HEK293 (cell line): Measurements from ENCODE around the gene TOP3B.
A peak's percentile ranks its signal among the peaks of the same experiment; 100 is the strongest.

Source experiments
- CTCF ChIA-PET: fragments of 350-600 bp; formaldehyde crosslinking; extraction: SDS; loops from one replicate; lab custom pipeline; 2021; ENCODE audit warnings: antibody characterized with exemption; lab: Yijun Ruan, JAX
- POLR2A ChIA-PET: fragments of 300-600 bp; formaldehyde crosslinking; extraction: SDS; loops from one replicate; lab custom pipeline; 2020; ENCODE audit warnings: antibody characterized with exemption, inconsistent platforms; lab: Yijun Ruan, JAX
- H3K27ac ChIP-seq: fragments of 200-500 bp; sonication (Bioruptor generic); 2 replicates; pipeline ENCODE4 v1.5.1; 2014; ENCODE audit warnings: low read depth, low read length, control low read depth, inconsistent platforms; ENCODE audit errors: extremely low read depth
- H3K36me3 ChIP-seq, 2 experiments: fragments of 200-500 bp in 1 of 2; sonication (Bioruptor generic) in 1 of 2; 1 replicate in 1 of 2; 2 replicates in 1 of 2; pipeline ENCODE4 v1.5.1; 2014 to 2017; ENCODE audit warnings: inconsistent platforms in 2 of 2, low read length in 2 of 2; ENCODE audit not compliant: control insufficient read depth in 2 of 2, insufficient read depth in 1 of 2
- H3K4me1 ChIP-seq: fragments of 200-500 bp; sonication (Bioruptor generic); 2 replicates; pipeline ENCODE4 v1.5.1; 2014; ENCODE audit warnings: mild to moderate bottlenecking, low read length, inconsistent platforms; ENCODE audit not compliant: control insufficient read depth, insufficient read depth
- H3K4me3 ChIP-seq: 2 replicates; pipeline ENCODE4 v1.5.1; 2011; ENCODE audit warnings: low read depth, mild to moderate bottlenecking, control low read depth, low read length, moderate library complexity
- H3K9me3 ChIP-seq: fragments of 200-500 bp; sonication (Bioruptor generic); 2 replicates; pipeline ENCODE4 v1.5.1; 2014; ENCODE audit warnings: low read depth, low read length, inconsistent platforms; ENCODE audit not compliant: control insufficient read depth, insufficient read depth
- EGR2 ChIP-seq: fragments of 450-650 bp; formaldehyde crosslinking; IDR thresholded peaks from 2 replicates; pipeline ENCODE4 v1.5.1; 2016; ENCODE audit warnings: low read depth, missing biosample characterization, missing genetic modification characterization
- GLI4 ChIP-seq: fragments of 450-650 bp; formaldehyde crosslinking; IDR thresholded peaks from 2 replicates; pipeline ENCODE4 v1.5.1; 2016; ENCODE audit warnings: missing biosample characterization, missing genetic modification characterization
- KLF8 ChIP-seq: fragments of 450-650 bp; formaldehyde crosslinking; IDR thresholded peaks from 2 replicates; pipeline ENCODE4 v1.5.1; 2016; ENCODE audit warnings: missing biosample characterization, missing genetic modification characterization
- RBAK ChIP-seq: fragments of 450-650 bp; formaldehyde crosslinking; IDR thresholded peaks from 2 replicates; pipeline ENCODE4 v1.5.1; 2016; ENCODE audit warnings: missing biosample characterization, missing genetic modification characterization
- SCRT2 ChIP-seq: fragments of 450-650 bp; formaldehyde crosslinking; IDR thresholded peaks from 2 replicates; pipeline ENCODE4 v1.5.1; 2016; ENCODE audit warnings: missing biosample characterization, missing genetic modification characterization
- ZFHX2 ChIP-seq: fragments of 450-650 bp; formaldehyde crosslinking; conservative IDR thresholded peaks from 2 replicates; pipeline ENCODE4 v1.5.1; 2016; ENCODE audit warnings: missing biosample characterization, missing genetic modification characterization
- ZIC2 ChIP-seq: fragments of 450-650 bp; formaldehyde crosslinking; IDR thresholded peaks from 2 replicates; pipeline ENCODE4 v1.5.1; 2016; ENCODE audit warnings: missing biosample characterization, missing genetic modification characterization
- ZNF175 ChIP-seq: fragments of 450-650 bp; formaldehyde crosslinking; IDR thresholded peaks from 2 replicates; pipeline ENCODE4 v1.5.1; 2016; ENCODE audit warnings: missing biosample characterization, missing genetic modification characterization
- ZNF2 ChIP-seq: fragments of 450-650 bp; formaldehyde crosslinking; IDR thresholded peaks from 2 replicates; pipeline ENCODE4 v1.5.1; 2016; ENCODE audit warnings: missing biosample characterization, missing genetic modification characterization
- ZNF354C ChIP-seq: fragments of 450-650 bp; formaldehyde crosslinking; IDR thresholded peaks from 2 replicates; pipeline ENCODE4 v1.5.1; 2016; ENCODE audit warnings: missing biosample characterization, missing genetic modification characterization, low read depth, borderline replicate concordance
- ZNF366 ChIP-seq: fragments of 450-650 bp; formaldehyde crosslinking; conservative IDR thresholded peaks from 2 replicates; pipeline ENCODE4 v1.5.1; 2016; ENCODE audit warnings: missing biosample characterization, missing genetic modification characterization
- ZNF501 ChIP-seq: fragments of 450-650 bp; formaldehyde crosslinking; IDR thresholded peaks from 2 replicates; pipeline ENCODE4 v1.5.1; 2016; ENCODE audit warnings: missing biosample characterization, missing genetic modification characterization
- ZNF510 ChIP-seq: fragments of 450-650 bp; formaldehyde crosslinking; IDR thresholded peaks from 2 replicates; pipeline ENCODE4 v1.5.1; 2018; ENCODE audit warnings: mild to moderate bottlenecking, missing genetic modification characterization, missing biosample characterization; ENCODE audit not compliant: insufficient replicate concordance
- ZNF529 ChIP-seq: fragments of 450-650 bp; formaldehyde crosslinking; IDR thresholded peaks from 2 replicates; pipeline ENCODE4 v1.5.1; 2017; ENCODE audit warnings: missing genetic modification characterization, missing biosample characterization; ENCODE audit not compliant: insufficient replicate concordance
- ZNF639 ChIP-seq: fragments of 450-650 bp; formaldehyde crosslinking; IDR thresholded peaks from 2 replicates; pipeline ENCODE4 v1.5.1; 2016; ENCODE audit warnings: missing biosample characterization, missing genetic modification characterization
- ZNF645 ChIP-seq: fragments of 450-650 bp; formaldehyde crosslinking; IDR thresholded peaks from 2 replicates; pipeline ENCODE4; 2016; ENCODE audit warnings: missing biosample characterization, missing genetic modification characterization
- ZNF692 ChIP-seq: fragments of 450-650 bp; formaldehyde crosslinking; IDR thresholded peaks from 2 replicates; pipeline ENCODE4 v1.5.1; 2016; ENCODE audit warnings: missing biosample characterization, missing genetic modification characterization
- ZNF768 ChIP-seq: fragments of 450-650 bp; formaldehyde crosslinking; IDR thresholded peaks from 2 replicates; pipeline ENCODE4 v1.5.1; 2018; ENCODE audit warnings: missing biosample characterization, mild to moderate bottlenecking, missing genetic modification characterization
- ZNF837 ChIP-seq: fragments of 450-650 bp; formaldehyde crosslinking; IDR thresholded peaks from 2 replicates; pipeline ENCODE4 v1.5.1; 2016; ENCODE audit warnings: missing biosample characterization, missing genetic modification characterization
- ZNF843 ChIP-seq: fragments of 450-650 bp; formaldehyde crosslinking; IDR thresholded peaks from 2 replicates; pipeline ENCODE4 v1.5.1; 2016; ENCODE audit warnings: missing biosample characterization, missing genetic modification characterization
- ZSCAN23 ChIP-seq: fragments of 450-650 bp; formaldehyde crosslinking; IDR thresholded peaks from 2 replicates; pipeline ENCODE4 v1.5.1; 2016; ENCODE audit warnings: missing biosample characterization, missing genetic modification characterization
- ZSCAN30 ChIP-seq: fragments of 450-650 bp; IDR thresholded peaks from 2 replicates; pipeline ENCODE4 v1.5.1; 2018; ENCODE audit warnings: missing biosample characterization, mild to moderate bottlenecking, missing genetic modification characterization, moderate library complexity
- ZSCAN5A ChIP-seq: fragments of 450-650 bp; formaldehyde crosslinking; IDR thresholded peaks from 2 replicates; pipeline ENCODE4 v1.5.1; 2016; ENCODE audit warnings: missing biosample characterization, missing genetic modification characterization

Gene TOP3B

GRCh38 chr22:21932347-21932746 lies 50.2 kb downstream of the TOP3B start (continued):
- TF ChIP-seq ZNF639 (no peak), GLI4 (tag by site-specific recombination) (no peak), ZNF768 (no peak)

- Histone ChIP-seq H3K4me3 (no peak overlapping the region), H3K9me3 (no peaks in the 10 kb centered on the region), H3K4me1 (no peaks in the 10 kb centered on the region), H3K27ac (no peak overlapping the region), H3K36me3 (peaks cover 0 to 81% of the 10 kb centered on the region in 2 experiments; a peak in 2 of 3 replicates)
- ChIA-PET CTCF (no interaction called here), POLR2A (no interaction called here)
- TF ChIP-seq SCRT2 (peak; percentile 54; the same call in 1 of the 2 replicates), KLF8 (no peak), ZSCAN30 (tag by site-specific recombination) (no peak)
These were observed 51.5 kb downstream of the TOP3B start for GRCh38 chr22:21931056-21931455.

- TF ChIP-seq ZNF837 = no peak
- TF ChIP-seq ZNF510 = no peak
- no peak for TF ChIP-seq ZNF692 (tag by site-specific recombination)
- 0 out of 2 replicates have a peak, but pooled peaks have one; percentile 9 for TF ChIP-seq ZFHX2
- TF ChIP-seq ZNF175 (tag by site-specific recombination) = no peak
- no peak for TF ChIP-seq ZNF843
- TF ChIP-seq ZNF501 (tag by site-specific recombination) = no peak
- TF ChIP-seq ZIC2 = peak; percentile 87
- TF ChIP-seq ZNF2 = no peak
- TF ChIP-seq EGR2 (tag by site-specific recombination) = peak; percentile 32; the same call in 1 of the 2 replicates
- TF ChIP-seq ZSCAN5A (tag by site-specific recombination) = no peak
- TF ChIP-seq ZNF529 (tag by site-specific recombination) = no peak
- TF ChIP-seq ZSCAN23 (tag by site-specific recombination) = no peak
- TF ChIP-seq RBAK (tag by site-specific recombination) = no peak
- TF ChIP-seq ZNF354C (tag by site-specific recombination) = no peak
- TF ChIP-seq ZNF645 = no peak
- no peak for TF ChIP-seq ZNF366
- H3K27ac ChIP-seq = no peak overlapping the region
- CTCF ChIA-PET = no interaction called here
- POLR2A ChIA-PET = no interaction called here
- H3K9me3 ChIP-seq = no peaks in the 10 kb centered on the region
- no peak overlapping the region for H3K4me3 ChIP-seq
- no peaks in the 10 kb centered on the region for H3K4me1 ChIP-seq
- H3K36me3 ChIP-seq = peaks cover 0 to 78% of the 10 kb centered on the region in 2 experiments; a peak in 2 of 3 replicates
These were observed 53.3 kb downstream of the TOP3B start for GRCh38 chr22:21929253-21929652.
